Central memory CD4-positive, alpha-beta T cell (primary cell): ENCODE results near the gene PPP1R14B.

Experiments
- DNase-seq: peaks from one replicate; pipeline ENCODE4 v3.0.0; 2022

PPP1R14B gene

GRCh38 chr11:64281957-64282770, 35.4 kb upstream of the PPP1R14B start:
- DNase-seq: no peak

GRCh38 chr11:64278576-64279190, 31.9 kb upstream of the PPP1R14B start:
- DNase-seq: no peak

DNA sequence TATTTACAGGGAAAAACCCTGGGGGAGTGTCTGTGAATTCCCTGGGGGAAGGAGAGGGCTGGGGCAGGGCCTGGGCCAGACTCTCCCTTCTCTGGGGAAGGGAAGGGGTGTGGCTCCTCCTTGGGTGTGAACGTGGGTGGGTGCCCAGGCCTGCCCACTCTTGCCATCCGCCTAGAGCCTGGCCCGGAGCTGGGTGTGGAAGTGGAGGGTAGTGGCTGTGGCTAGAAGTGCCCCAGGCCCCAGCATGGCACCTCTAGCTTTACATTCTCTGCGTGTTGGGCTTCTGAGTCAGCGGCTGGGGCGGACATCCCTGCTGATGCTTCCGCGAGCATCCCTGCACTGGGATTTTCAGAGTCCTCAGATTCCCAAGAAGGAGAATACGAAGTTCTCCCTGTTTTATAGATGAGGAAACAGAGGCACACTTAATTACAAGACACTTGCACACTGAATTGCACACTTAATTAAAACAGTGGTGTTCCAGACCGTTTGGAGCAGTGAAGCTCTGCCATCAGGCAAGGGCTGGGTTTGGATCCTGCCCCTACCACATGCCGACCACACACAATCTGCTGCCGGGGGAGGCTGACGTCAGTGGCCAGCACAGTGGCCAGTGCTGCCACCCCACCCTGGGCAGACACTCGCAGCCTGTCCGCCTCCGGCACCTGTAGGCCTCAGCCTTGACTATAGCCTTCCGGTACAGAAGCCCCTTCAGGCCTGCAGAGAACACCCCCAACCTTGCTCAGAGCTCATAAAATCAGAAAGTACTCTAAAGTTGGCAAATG, 30.1 kb upstream of the PPP1R14B start:
- DNase-seq: no peak

- no peak for DNase-seq
Observed at GRCh38 chr11:64275841-64276240, 29.1 kb upstream of the PPP1R14B start.

DNA sequence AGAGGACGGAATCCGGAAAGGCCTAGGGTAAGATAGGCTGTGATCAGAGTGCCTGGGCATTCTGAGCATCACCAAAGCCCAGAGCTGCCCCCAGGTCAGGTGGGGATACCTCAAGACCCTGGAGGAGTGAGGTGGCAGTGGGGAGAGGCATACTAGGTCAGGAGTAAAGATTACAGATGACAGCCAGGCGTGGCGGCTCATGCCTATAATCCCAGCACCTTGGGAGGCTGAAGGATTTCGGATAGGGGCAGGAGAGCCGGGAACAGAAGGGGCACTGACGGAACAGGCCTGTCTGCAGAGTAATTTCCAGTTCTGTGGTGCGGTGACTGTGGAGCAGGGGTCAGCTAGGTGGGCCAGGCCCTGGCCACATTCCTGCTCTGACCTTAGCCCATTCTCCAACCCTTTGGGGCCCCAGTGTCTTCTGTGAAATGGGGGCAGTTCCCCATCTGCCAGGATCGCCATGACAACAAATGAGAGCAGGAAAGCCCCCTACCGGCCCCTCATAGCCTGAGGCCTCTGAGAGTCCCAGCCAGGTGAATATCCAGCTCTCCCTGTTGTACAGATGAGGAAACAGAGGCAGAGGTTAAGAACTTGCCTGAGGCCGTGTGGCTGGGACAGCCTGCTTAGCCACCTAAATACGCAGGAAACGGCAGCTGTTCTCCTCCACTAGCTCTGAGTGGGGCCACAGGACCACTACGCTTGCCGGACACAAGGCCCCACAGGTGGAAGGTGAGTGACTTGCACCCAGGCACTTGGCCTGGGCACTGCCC, 28.5 kb upstream of the PPP1R14B start:
- no peak for DNase-seq

DNA sequence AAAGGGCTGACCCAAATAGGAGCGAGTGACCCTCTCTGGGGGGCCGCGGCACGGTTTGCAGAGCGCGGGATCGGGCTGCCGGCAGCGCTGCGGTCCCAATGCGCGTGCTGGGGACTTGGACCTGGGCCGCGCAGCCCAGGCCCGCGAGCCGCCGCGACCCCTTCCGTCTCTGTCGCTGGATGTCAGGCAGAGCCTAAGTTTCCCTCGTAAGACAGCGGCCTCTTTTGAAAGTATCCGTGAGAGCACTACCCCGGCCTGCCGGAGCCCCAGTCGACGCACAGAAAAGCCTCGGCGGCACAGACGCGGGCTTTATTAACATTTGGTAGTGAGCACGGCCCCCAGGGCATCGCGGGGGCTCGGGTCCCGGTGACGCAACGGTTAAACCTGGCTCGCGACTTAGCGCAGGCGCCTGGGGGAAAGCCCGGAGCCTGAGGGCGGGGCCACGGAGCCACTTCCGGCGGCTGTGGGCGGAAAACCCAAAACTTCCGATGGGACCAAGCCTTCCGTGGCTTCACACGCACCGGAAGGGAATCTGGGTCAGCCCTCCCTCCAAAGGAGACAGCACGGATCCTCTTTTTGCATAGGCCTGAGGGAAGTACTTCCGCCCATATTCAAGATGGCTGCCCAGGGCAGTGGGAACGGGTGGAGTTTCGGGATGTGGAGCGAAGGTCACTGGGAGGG, 22.9 kb upstream of the PPP1R14B start:
- DNase-seq: peak; percentile 98

GRCh38 chr11:64268893-64269539, 22.3 kb upstream of the PPP1R14B start:
- DNase-seq: no peak

DNA sequence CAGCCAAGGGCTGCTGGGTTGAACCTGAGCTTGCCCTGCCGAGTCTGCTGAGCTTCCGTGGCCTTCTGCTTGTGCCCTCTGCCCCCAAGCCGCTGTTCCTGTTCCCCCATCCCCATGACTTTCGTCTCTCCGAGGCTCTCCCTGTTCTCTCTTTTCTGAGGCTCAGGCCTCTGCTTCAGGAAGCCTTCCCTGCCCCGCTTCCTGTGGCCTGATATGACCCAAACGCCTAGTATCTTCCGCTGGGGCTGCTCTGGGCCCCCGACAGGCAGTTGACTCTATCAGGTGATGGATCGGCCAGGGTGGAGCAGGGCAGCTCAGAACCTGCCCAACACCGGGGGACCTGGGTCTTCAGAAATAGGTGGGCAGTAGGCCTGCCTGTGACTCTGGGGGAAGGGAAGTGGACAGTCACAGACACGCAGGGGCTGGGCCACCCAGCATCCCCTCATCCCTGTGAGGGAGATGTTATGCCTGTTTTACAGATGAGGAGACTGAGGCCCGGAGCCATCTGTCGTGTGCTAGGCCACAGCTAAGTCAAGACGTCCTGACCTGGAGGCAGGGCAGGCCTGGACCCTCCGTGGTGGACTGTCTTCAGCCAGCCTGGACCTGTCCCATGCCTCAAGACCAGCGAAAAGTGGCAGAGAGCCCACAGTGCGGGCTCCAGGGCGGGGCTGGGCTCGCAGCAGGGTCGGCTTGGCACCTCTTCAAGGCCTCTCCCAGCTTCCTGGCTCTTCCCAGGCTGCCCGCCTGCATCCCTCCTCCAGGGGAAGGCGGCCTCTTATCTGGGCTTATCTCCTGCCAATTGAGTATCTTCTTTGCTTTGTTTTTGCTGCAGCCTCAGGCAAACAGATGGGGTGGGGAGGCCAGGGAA, 21.5 kb upstream of the PPP1R14B start:
- no peak for DNase-seq

- DNase-seq: no peak
Observed at GRCh38 chr11:64267207-64267945, 20.6 kb upstream of the PPP1R14B start.

GRCh38 chr11:64266339-64266738, 19.6 kb upstream of the PPP1R14B start:
- no peak for DNase-seq

DNA sequence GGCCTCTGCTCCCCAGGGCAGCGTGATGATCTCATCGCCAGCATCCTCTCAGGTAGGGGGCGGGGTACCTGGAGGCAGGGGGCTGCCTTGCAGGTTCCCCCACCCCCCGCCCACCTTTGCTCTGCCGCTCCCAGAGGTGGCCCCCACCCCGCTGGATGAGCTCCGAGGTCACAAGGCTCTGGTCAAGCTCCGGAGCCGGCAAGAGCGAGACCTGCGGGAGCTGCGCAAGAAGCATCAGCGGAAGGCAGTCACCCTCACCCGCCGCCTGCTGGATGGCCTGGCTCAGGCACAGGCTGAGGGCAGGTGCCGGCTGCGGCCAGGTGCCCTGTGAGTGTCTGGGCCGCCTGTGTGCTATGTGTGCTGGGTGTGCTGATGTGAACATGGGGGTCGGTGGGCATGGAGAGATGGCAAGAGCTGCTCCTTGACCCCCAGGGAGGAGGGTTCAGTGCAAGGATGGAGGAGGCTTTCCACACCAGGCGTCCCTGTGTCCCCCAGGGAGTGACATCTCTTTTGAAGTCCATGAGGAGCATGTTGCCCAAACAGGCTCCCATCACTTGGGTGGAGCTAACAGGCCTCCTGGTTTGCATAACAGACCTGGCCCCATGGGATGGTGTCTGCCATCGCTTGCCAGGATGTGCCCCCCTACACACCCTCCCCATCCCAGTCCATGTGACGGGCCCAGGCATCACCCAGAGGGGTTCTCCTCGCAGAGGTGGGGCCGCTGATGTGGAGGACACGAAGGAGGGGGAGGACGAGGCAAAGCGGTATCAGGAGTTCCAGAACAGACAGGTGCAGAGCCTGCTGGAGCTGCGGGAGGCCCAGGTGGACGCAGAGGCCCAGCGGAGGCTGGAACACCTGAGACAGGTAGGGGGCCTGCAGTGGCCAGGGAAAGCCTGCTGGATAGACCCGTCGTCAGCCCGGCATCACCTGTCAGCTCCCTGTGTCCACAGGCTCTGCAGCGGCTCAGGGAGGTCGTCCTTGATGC, 18.7 kb upstream of the PPP1R14B start:
- no peak for DNase-seq

GRCh38 chr11:64264371-64264852, 17.7 kb upstream of the PPP1R14B start:
- no peak for DNase-seq

DNA sequence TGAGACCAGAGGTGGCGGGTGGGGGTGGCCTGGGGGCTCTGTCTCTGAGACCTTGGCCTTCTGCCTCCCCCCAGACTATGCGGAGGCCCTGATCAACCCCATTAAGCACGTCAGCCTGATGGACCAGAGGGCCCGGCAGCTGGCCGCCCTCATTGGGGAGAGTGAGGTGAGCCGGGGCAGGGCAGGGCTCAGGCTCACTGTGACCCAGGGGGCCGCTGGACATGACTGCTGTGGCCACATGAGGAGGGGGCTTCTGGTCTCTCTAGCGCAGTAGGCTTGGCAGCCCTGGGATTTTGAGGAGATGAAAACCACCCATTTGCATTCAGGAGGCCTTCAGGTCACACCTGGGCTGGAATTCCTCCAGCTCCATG, 17.2 kb upstream of the PPP1R14B start:
- DNase-seq: no peak

- no peak for DNase-seq
Observed at GRCh38 chr11:64263021-64263946, 16.5 kb upstream of the PPP1R14B start.

- DNase-seq: no peak
Observed at GRCh38 chr11:64262271-64263002, 15.7 kb upstream of the PPP1R14B start.

- no peak for DNase-seq
Observed at GRCh38 chr11:64261556-64262080, 14.9 kb upstream of the PPP1R14B start.
